K562 (cell line): ENCODE measurements around the gene ZFPM1. TPM values are rescaled to one million over a fixed set of nuclear protein-coding genes. Genes with fewer than 3 reads are reported as not detected.

Source experiments
- ATF7 ChIP-seq: fragments of 450-650 bp; IDR thresholded peaks from 2 replicates; pipeline ENCODE4 v1.7.1; 2014; ENCODE audit warnings: mild to moderate bottlenecking, moderate library complexity
- CBFA2T3 ChIP-seq: fragments of 450-650 bp; IDR thresholded peaks from 2 replicates; pipeline ENCODE4 v1.6.1; 2017
- KLF16 ChIP-seq: IDR thresholded peaks from 2 replicates; pipeline ENCODE4 v1.6.1; 2016; ENCODE audit warnings: antibody characterized with exemption
- MAZ ChIP-seq, 2 experiments: fragments of 450-650 bp in 1 of 2; sonication (generic) in 1 of 2; formaldehyde crosslinking; IDR thresholded peaks in 1 of 2; conservative IDR thresholded peaks in 1 of 2; 2 replicates each; pipeline versions ENCODE4 v1.4.0 to v1.5.0; 2020; ENCODE audit warnings: mild to moderate bottlenecking in 1 of 2, missing genetic modification reagents in 1 of 2
- NR4A1 ChIP-seq, 2 experiments: fragments of 250-450 bp in 1 of 2; fragments of 450-650 bp in 1 of 2; sonication (Bioruptor Pico) in 1 of 2; IDR thresholded peaks; 2 replicates each; pipeline versions ENCODE4 v1.4.0 to v1.6.1; 2016 to 2020; ENCODE audit warnings: mild to moderate bottlenecking in 2 of 2, missing compliant biosample characterization in 1 of 2, missing genetic modification characterization in 1 of 2, moderate library complexity in 1 of 2
- SMAD4 ChIP-seq: fragments of 250-450 bp; sonication (Bioruptor Pico); conservative IDR thresholded peaks from 2 replicates; pipeline ENCODE4 v1.8.0; 2021; ENCODE audit warnings: inconsistent platforms, mild to moderate bottlenecking, moderate library complexity
- ZNF384 ChIP-seq: IDR thresholded peaks from 2 replicates; pipeline ENCODE4 v1.6.1; 2012; ENCODE audit warnings: low read depth, low read length, improper control_type of control experiment
- polyA plus RNA-seq, 8 experiments: library from polyadenylated mRNA; depleted of rRNA in 4 of 8; stranded (reverse) in 5 of 8; unstranded in 3 of 8; fragments of >200 nt; fragmentation: Nextera tagmentation in 2 of 8; fragmentation: Illumina TruSeq in 1 of 8; extraction: Ambion mirVana in 2 of 8; extraction: Trizol in 1 of 8; gene quantifications; 2 replicates each; pipeline versions ENCODE4 v1.2.1 to v1.2.3, GENCODE V29; 2011 to 2014; ENCODE audit warnings: inconsistent platforms in 1 of 8, missing spikeins in 1 of 8
- total RNA-seq, 7 experiments: library from RNA; depleted of rRNA in 6 of 7; stranded (reverse); fragments of >200 nt in 6 of 7; fragmentation: Illumina TruSeq in 2 of 7; extraction: Trizol in 2 of 7; gene quantifications; 2 replicates each; pipeline versions ENCODE4 v1.2.1 to v1.2.3, GENCODE V29; 2011 to 2021; ENCODE audit warnings: low replicate concordance in 1 of 7
- TF ChIP-seq, protein P1 (sequence below): fragments of 200-800 bp; sonication (Bioruptor generic); IDR thresholded peaks from 2 replicates; pipeline ENCODE4 v1.6.1; 2016; ENCODE audit warnings: missing genetic modification characterization, missing compliant biosample characterization
- TF ChIP-seq, protein P2 (sequence below): fragments of 450-650 bp; IDR thresholded peaks from 2 replicates; pipeline ENCODE4 v1.6.1; 2017; ENCODE audit warnings: antibody characterized with exemption, mild to moderate bottlenecking
- TF ChIP-seq, protein P3 (sequence below), 2 experiments: fragments of 450-650 bp in 1 of 2; IDR thresholded peaks; 2 replicates each; pipeline ENCODE4 v1.6.1; 2011 to 2017; ENCODE audit warnings: low read depth in 2 of 2, antibody characterized with exemption in 1 of 2, borderline replicate concordance in 1 of 2, low read length in 1 of 2, mild to moderate bottlenecking in 1 of 2, mixed read lengths in 1 of 2; ENCODE audit not compliant: control insufficient read depth in 1 of 2
- TF ChIP-seq, protein P4 (sequence below): fragments of 250-450 bp; sonication (Bioruptor Pico); IDR thresholded peaks from 2 replicates; pipeline ENCODE4 v1.8.0; 2021; ENCODE audit warnings: borderline replicate concordance, mild to moderate bottlenecking, moderate library complexity; ENCODE audit not compliant: poor library complexity, severe bottlenecking

ZFPM1 gene
- total and polyA plus RNA-seq, 9 of the 15 experiments (the other 6 are each of a cell fraction or from before 2014, with no cell fraction given), result 0.03 to 35.9 (median 1.4) TPM

DNA sequence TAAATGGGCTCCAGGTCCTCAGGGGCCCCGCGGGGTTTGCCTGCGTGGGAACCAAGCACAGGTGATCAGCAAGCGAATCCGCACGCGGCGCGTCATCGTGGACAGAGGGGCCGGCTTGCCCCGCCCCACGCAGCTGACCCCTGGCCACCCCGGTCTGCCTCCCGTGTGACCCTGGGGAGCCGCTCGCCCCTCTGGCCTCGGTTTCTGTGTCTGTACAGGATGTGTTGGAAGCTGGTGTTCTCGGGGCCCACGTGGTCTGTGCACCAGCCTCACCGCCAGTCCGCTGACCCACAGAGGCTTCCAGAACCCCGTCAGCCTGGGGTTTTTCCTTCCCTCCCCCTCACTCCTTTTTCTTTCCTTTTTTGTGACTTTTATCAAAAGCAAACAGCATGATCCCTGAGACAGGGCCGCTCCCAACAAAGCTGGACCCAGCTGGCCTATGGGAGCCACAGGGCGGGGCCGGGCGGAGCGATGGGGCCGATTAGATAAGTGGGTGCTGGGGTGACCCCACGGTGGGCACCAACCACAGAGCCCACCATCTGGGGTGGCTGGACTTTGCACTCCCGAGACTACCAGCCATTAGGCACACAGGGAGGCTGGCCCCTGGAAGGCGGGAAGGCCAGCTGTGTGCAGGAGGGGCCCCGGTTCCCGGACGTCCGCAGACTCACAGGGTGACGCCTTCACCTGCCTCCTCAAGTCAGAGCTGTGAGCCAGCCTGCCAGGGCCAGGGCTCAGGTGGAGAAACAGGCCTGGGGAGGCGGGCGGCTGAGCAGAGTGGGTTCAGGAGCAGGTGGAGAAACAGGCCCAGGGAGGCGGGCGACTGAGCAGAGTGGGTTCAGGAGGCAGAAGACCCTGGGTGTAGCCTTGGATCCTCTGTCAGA is 56.0 kb downstream of the ZFPM1 start (continued):
- TF ChIP-seq, protein P1, sequence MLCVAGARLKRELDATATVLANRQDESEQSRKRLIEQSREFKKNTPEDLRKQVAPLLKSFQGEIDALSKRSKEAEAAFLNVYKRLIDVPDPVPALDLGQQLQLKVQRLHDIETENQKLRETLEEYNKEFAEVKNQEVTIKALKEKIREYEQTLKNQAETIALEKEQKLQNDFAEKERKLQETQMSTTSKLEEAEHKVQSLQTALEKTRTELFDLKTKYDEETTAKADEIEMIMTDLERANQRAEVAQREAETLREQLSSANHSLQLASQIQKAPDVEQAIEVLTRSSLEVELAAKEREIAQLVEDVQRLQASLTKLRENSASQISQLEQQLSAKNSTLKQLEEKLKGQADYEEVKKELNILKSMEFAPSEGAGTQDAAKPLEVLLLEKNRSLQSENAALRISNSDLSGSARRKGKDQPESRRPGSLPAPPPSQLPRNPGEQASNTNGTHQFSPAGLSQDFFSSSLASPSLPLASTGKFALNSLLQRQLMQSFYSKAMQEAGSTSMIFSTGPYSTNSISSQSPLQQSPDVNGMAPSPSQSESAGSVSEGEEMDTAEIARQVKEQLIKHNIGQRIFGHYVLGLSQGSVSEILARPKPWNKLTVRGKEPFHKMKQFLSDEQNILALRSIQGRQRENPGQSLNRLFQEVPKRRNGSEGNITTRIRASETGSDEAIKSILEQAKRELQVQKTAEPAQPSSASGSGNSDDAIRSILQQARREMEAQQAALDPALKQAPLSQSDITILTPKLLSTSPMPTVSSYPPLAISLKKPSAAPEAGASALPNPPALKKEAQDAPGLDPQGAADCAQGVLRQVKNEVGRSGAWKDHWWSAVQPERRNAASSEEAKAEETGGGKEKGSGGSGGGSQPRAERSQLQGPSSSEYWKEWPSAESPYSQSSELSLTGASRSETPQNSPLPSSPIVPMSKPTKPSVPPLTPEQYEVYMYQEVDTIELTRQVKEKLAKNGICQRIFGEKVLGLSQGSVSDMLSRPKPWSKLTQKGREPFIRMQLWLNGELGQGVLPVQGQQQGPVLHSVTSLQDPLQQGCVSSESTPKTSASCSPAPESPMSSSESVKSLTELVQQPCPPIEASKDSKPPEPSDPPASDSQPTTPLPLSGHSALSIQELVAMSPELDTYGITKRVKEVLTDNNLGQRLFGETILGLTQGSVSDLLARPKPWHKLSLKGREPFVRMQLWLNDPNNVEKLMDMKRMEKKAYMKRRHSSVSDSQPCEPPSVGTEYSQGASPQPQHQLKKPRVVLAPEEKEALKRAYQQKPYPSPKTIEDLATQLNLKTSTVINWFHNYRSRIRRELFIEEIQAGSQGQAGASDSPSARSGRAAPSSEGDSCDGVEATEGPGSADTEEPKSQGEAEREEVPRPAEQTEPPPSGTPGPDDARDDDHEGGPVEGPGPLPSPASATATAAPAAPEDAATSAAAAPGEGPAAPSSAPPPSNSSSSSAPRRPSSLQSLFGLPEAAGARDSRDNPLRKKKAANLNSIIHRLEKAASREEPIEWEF (CRISPR knock-in tag), result no peak
- TF ChIP-seq KLF16 (peak; percentile 6; the same call in 1 of the 2 replicates), CBFA2T3 (peak; percentile 70), ZNF384 (no peak), ATF7 (0 out of 2 replicates have a peak, but pooled peaks have one; percentile 12), MAZ (CRISPR knock-in tag; conservative IDR thresholded peaks at IDR 0.05 in 1 of 2, IDR thresholded peaks at IDR 0.05 in 1 of 2) (0 out of 4 replicates have a peak, but pooled peaks of 1 of the 2 experiments have one; percentile 13), SMAD4 (peak; percentile 61; the same call in 1 of the 2 replicates), NR4A1 (CRISPR knock-in tag; IDR thresholded peaks at IDR 0.05) (no peak), NR4A1 (tag; IDR thresholded peaks at IDR 0.05) (peak; percentile 67; the same call in 1 of the 2 replicates)
- TF ChIP-seq, protein P2, sequence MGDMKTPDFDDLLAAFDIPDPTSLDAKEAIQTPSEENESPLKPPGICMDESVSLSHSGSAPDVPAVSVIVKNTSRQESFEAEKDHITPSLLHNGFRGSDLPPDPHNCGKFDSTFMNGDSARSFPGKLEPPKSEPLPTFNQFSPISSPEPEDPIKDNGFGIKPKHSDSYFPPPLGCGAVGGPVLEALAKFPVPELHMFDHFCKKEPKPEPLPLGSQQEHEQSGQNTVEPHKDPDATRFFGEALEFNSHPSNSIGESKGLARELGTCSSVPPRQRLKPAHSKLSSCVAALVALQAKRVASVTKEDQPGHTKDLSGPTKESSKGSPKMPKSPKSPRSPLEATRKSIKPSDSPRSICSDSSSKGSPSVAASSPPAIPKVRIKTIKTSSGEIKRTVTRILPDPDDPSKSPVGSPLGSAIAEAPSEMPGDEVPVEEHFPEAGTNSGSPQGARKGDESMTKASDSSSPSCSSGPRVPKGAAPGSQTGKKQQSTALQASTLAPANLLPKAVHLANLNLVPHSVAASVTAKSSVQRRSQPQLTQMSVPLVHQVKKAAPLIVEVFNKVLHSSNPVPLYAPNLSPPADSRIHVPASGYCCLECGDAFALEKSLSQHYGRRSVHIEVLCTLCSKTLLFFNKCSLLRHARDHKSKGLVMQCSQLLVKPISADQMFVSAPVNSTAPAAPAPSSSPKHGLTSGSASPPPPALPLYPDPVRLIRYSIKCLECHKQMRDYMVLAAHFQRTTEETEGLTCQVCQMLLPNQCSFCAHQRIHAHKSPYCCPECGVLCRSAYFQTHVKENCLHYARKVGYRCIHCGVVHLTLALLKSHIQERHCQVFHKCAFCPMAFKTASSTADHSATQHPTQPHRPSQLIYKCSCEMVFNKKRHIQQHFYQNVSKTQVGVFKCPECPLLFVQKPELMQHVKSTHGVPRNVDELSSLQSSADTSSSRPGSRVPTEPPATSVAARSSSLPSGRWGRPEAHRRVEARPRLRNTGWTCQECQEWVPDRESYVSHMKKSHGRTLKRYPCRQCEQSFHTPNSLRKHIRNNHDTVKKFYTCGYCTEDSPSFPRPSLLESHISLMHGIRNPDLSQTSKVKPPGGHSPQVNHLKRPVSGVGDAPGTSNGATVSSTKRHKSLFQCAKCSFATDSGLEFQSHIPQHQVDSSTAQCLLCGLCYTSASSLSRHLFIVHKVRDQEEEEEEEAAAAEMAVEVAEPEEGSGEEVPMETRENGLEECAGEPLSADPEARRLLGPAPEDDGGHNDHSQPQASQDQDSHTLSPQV, result peak; percentile 87
- TF ChIP-seq, protein P3, sequence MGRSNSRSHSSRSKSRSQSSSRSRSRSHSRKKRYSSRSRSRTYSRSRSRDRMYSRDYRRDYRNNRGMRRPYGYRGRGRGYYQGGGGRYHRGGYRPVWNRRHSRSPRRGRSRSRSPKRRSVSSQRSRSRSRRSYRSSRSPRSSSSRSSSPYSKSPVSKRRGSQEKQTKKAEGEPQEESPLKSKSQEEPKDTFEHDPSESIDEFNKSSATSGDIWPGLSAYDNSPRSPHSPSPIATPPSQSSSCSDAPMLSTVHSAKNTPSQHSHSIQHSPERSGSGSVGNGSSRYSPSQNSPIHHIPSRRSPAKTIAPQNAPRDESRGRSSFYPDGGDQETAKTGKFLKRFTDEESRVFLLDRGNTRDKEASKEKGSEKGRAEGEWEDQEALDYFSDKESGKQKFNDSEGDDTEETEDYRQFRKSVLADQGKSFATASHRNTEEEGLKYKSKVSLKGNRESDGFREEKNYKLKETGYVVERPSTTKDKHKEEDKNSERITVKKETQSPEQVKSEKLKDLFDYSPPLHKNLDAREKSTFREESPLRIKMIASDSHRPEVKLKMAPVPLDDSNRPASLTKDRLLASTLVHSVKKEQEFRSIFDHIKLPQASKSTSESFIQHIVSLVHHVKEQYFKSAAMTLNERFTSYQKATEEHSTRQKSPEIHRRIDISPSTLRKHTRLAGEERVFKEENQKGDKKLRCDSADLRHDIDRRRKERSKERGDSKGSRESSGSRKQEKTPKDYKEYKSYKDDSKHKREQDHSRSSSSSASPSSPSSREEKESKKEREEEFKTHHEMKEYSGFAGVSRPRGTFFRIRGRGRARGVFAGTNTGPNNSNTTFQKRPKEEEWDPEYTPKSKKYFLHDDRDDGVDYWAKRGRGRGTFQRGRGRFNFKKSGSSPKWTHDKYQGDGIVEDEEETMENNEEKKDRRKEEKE (IDR thresholded peaks at IDR 0.05; ENCODE audit: borderline replicate concordance in 1 of 2, control insufficient read depth in 1 of 2, low read depth in 2 of 2, low read length in 1 of 2), result no peak
- TF ChIP-seq, protein P4, sequence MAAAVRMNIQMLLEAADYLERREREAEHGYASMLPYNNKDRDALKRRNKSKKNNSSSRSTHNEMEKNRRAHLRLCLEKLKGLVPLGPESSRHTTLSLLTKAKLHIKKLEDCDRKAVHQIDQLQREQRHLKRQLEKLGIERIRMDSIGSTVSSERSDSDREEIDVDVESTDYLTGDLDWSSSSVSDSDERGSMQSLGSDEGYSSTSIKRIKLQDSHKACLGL (CRISPR knock-in tag), result peak; percentile 3
